Esophagus squamous epithelium (tissue), 5 donors: ENCODE data around the gene ILK. TPM values are rescaled to one million over a fixed set of nuclear protein-coding genes. Genes with fewer than 3 reads are reported as not detected.

ENCODE experiments used
- DNase-seq: peaks from one replicate; lab custom pipeline; 2025; lab: John Stamatoyannopoulos, UW
- H3K27ac ChIP-seq, 4 donors: fragments of 200-600 bp; sonication (generic); one replicate each; pipeline ENCODE4 v1.5.1; 2016 to 2019; ENCODE audit warnings: mild to moderate bottlenecking in 1 of 4
- H3K27me3 ChIP-seq, 4 donors: fragments of 200-600 bp; sonication (generic); 1 replicate in 3 of 4; 2 replicates in 1 of 4; pipeline versions ENCODE4 v1.5.1 to v1.6.0; 2017 to 2021; ENCODE audit warnings: antibody characterized with exemption in 1 of 4
- H3K36me3 ChIP-seq, 3 donors: fragments of 200-600 bp; sonication (generic); one replicate each; pipeline ENCODE4 v1.5.1; 2016 to 2019
- H3K4me1 ChIP-seq, 3 donors: fragments of 200-600 bp; sonication (generic); one replicate each; pipeline ENCODE4 v1.5.1; 2017 to 2019
- H3K4me3 ChIP-seq, 4 donors: fragments of 200-600 bp; sonication (generic); 1 replicate in 3 of 4; 2 replicates in 1 of 4; pipeline ENCODE4 v1.5.1; 2016 to 2019; ENCODE audit warnings: mild to moderate bottlenecking in 2 of 4, moderate library complexity in 1 of 4
- H3K9me3 ChIP-seq, 3 donors: fragments of 200-600 bp; sonication (generic); one replicate each; pipeline ENCODE4 v1.5.1; 2016 to 2019
- POLR2A ChIP-seq, 4 donors: fragments of 450-650 bp; IDR thresholded peaks; one replicate each; pipeline ENCODE4 v1.6.1; 2017; ENCODE audit warnings: antibody characterized with exemption in 4 of 4, mild to moderate bottlenecking in 4 of 4, moderate library complexity in 3 of 4
- WGBS, 2 donors: methylation state at CpG; one replicate each; pipeline ENCODE4 v1.1.5; 2018; 5-methylcytosine and 5-hydroxymethylcytosine counted together
- intact Hi-C: fragments of 100-400 bp; cut with DNase I; formaldehyde crosslinking; loops from one replicate; pipeline ENCODE4 v1.15.0; 2022
- total RNA-seq, 4 donors: library from RNA; depleted of rRNA; stranded (reverse); fragments of >200 nt; gene quantifications; one replicate each; pipeline ENCODE4 v1.1.0, GENCODE V29; 2016
- TF ChIP-seq, protein P1 (sequence below), 6 experiments: fragments of 450-650 bp in 4 of 6; fragments of 200-600 bp in 2 of 6; sonication (generic) in 2 of 6; IDR thresholded peaks; one replicate each; pipeline ENCODE4 v1.5.1; 2016 to 2019; ENCODE audit warnings: antibody characterized with exemption in 6 of 6, mild to moderate bottlenecking in 4 of 6, moderate library complexity in 4 of 6
- donor health status: DM: yes; HTN: yes; CAD: no.

Gene ILK
- total RNA-seq, 4 donors from 2014 or later, result 34.5 to 128 (median 49.5) TPM

DNA sequence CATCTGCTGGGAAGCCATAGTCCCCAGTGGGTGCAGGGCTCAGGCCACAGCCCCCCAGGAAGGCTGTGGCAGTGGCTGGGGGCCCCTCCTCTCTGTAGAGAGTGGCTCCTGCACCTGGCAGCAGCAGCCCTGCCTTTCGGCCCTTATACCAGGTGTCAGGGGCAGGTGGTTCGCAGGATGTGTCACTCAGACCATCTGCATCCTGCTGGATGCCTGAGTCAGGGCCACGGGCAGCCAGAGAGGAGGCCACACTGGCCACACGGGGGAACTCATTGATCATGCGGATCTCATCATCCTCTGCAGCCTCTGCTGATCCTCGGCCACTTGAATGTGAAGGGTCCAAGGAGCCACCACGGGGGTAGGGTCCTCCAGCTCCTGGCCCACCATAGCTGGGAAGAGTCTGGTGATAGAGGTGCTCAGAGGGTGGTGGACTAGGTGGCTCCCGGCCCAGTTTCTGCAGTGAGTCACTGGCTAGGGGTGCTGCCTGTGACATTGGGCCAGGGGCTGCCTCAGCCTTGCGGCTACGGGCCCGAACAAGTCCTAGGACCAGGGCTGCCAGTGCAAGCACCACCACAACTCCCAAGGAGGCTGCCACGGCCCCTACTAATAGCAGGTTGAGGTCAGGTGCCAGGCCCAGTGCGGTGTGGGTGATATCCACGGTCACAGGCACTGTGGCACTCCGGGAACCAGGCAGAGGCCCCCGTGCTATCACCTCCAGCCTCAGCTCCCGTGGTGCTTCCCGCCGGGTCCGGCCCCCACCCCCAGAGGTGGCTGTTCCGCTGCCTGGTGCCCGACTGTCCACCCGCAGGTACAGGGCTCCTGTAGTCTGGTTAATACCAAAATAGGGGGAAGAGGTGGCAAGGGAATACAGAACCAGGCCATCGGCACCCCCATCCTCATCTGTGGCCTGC, 18.9 kb downstream of the ILK start:
- Histone ChIP-seq H3K27ac (no peak overlapping the region), H3K4me1 (peaks cover 12 to 25% (median 17%) of the 10 kb centered on the region in 3 donors), H3K9me3 (no peaks in the 10 kb centered on the region), H3K36me3 (peaks cover 0 to 31% (median 0%) of the 10 kb centered on the region in 3 donors), H3K4me3 (no peak overlapping the region), H3K27me3 (no peaks in the 10 kb centered on the region)
- no peak for DNase-seq
- WGBS, 2 donors, result 70 to 86% methylated on average over 4 to 7 of the region's 24 CpGs
- TF ChIP-seq, protein P1, sequence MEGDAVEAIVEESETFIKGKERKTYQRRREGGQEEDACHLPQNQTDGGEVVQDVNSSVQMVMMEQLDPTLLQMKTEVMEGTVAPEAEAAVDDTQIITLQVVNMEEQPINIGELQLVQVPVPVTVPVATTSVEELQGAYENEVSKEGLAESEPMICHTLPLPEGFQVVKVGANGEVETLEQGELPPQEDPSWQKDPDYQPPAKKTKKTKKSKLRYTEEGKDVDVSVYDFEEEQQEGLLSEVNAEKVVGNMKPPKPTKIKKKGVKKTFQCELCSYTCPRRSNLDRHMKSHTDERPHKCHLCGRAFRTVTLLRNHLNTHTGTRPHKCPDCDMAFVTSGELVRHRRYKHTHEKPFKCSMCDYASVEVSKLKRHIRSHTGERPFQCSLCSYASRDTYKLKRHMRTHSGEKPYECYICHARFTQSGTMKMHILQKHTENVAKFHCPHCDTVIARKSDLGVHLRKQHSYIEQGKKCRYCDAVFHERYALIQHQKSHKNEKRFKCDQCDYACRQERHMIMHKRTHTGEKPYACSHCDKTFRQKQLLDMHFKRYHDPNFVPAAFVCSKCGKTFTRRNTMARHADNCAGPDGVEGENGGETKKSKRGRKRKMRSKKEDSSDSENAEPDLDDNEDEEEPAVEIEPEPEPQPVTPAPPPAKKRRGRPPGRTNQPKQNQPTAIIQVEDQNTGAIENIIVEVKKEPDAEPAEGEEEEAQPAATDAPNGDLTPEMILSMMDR (IDR thresholded peaks at IDR 0.05), result no peak
- TF ChIP-seq POLR2A (IDR thresholded peaks at IDR 0.05), result no peak
- intact Hi-C loops, result no loop called here

GRCh38 chr11:6623391-6624363, 20.1 kb downstream of the ILK start:
- Histone ChIP-seq H3K36me3 (peaks cover 0 to 35% (median 0%) of the 10 kb centered on the region in 3 donors), H3K9me3 (no peaks in the 10 kb centered on the region), H3K27me3 (no peaks in the 10 kb centered on the region), H3K4me1 (peaks cover under 1 to 14% (median 6%) of the 10 kb centered on the region in 3 donors), H3K27ac (no peak overlapping the region), H3K4me3 (no peak overlapping the region)
- 84% methylated on average over 6 of the region's 31 CpGs; no CpG with 5 or more reads in 1 of the 2 donors for WGBS, 2 donors
- no peak for TF ChIP-seq POLR2A (IDR thresholded peaks at IDR 0.05)
- TF ChIP-seq, protein P1 (IDR thresholded peaks at IDR 0.05), result no peak
- no peak for DNase-seq
- intact Hi-C loops, result no loop called here

GRCh38 chr11:6625156-6625831, 21.7 kb downstream of the ILK start:
- H3K27ac ChIP-seq, result no peak overlapping the region
- no peak for DNase-seq
- peaks cover 0 to 16% (median 0%) of the 10 kb centered on the region in 4 donors for H3K27me3 ChIP-seq
- H3K4me3 ChIP-seq, result no peak overlapping the region
- H3K9me3 ChIP-seq, result no peaks in the 10 kb centered on the region
- H3K4me1 ChIP-seq, result peaks cover 0 to 11% (median 0%) of the 10 kb centered on the region in 3 donors
- WGBS, 2 donors, result 77 to 90% methylated on average over 3 to 5 of the region's 12 CpGs
- intact Hi-C loops, result no loop called here
- TF ChIP-seq, protein P1 (IDR thresholded peaks at IDR 0.05), result no peak
- TF ChIP-seq POLR2A (IDR thresholded peaks at IDR 0.05), result no peak
- peaks cover 0 to 49% (median 0%) of the 10 kb centered on the region in 3 donors for H3K36me3 ChIP-seq

DNA sequence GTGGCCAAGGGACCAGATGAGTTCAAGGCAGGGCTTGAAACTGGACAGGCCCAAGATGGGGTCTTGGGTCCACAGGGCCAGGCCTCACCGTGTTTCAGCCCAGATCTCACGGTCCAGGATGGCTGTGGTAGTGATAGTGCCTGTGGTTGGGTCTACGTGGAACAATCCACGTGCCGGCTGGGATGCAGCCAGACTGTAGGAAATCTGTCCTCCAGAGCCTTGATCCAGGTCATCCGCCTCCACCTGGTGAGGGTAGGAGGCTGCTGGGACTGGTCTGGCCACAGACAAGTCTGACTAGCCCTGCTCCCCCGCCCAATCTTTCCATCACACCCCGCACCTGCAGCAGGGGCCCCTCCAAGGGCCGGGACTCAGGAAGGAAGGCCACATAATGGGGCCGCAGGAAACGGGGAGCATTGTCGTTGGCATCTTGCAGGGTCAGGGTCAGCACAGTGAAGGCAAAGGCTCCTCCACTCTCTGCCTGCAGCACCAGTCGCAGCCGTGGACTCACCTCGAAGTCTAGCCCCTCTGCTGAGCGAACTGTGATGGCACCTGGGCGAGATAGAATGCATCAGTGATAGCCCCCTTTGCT, 22.4 kb downstream of the ILK start:
- WGBS, 2 donors, result 79 to 86% methylated on average over 6 to 9 of the region's 17 CpGs
- intact Hi-C loops, result no loop called here

More for the DNA sequence above, 22.4 kb downstream of the ILK start:
- Histone ChIP-seq H3K36me3 (peaks cover 0 to 56% (median 0%) of the 10 kb centered on the region in 3 donors), H3K4me1 (peaks cover 0 to 17% (median 0%) of the 10 kb centered on the region in 3 donors), H3K4me3 (no peak overlapping the region), H3K9me3 (no peaks in the 10 kb centered on the region), H3K27ac (no peak overlapping the region), H3K27me3 (peaks cover 0 to 22% (median 0%) of the 10 kb centered on the region in 4 donors)
- DNase-seq, result no peak
- TF ChIP-seq, protein P1 (IDR thresholded peaks at IDR 0.05), result no peak
- no peak for TF ChIP-seq POLR2A (IDR thresholded peaks at IDR 0.05)
